Embryonic facial prominence (tissue), 1 donor: ENCODE results near the gene NMNAT1.
"Not testable (repeated sequence)": the region's sequence is repeated elsewhere in the genome, so short reads cannot be mapped to it uniquely, and the experiment has no call there.

Source experiments
- DNase-seq: peaks from one replicate; pipeline ENCODE4 v3.0.0-alpha.2; 2016; ENCODE audit errors: extremely low spot score

The NMNAT1 gene

DNA sequence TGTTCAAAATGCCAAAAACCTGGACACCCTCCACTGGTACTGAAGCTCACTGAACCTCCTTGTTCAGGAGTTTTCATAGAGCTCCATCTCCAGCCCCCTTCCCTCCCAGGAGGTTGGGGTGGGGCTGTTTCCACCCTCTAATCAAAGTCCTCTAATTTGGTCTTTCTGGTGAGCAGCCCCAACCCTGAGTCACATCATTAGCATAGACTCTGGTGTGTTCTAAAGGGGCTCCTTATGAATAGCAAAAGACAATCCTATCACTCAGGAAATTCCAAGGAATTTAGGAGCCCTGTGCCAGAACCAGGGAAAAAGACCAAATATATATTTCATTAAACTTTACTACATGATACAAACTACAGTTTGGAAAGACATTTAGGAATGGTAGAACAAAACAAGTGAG is 76.3 kb downstream of the NMNAT1 start:
- DNase-seq = no peak

DNA sequence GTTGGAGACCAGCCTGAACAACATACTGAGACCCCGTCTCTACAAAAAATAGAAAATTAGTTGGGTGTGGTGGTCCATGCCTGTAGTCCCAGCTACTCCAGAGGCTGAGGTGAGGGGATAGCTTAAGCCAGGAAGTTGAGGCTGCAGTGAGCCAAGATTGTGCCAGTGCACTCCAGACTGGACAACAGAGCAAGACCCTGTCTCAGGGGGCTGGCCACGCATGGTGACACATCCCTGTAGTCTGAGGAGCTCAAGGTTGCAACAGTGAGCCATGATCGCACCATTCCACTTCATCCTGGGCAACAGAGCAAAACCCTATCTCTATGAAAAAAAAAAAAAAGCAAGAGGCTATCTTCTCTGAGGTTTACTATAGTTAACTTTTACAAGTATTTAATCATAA is 76.8 kb downstream of the NMNAT1 start:
- DNase-seq = no peak

DNA sequence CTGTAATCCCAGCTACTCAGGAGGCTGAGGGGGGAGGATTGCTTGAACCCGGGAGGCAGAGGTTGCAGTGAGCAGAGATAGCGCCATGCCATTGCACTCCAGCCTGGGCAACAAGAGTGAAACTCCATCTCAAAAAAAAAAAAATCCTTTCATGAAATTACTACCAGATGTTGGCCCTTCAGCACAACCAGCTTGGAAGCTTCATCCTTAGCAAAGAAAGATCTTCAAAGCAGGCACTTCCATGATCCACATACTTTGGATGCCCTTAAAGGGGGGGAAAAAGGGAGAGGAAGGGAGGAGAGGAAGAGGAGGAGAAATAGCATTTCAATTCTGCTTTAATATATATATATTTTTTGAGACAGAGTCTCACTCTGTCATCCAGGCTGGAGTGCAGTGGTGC is 77.4 kb downstream of the NMNAT1 start:
- DNase-seq = not testable (repeated sequence)

DNA sequence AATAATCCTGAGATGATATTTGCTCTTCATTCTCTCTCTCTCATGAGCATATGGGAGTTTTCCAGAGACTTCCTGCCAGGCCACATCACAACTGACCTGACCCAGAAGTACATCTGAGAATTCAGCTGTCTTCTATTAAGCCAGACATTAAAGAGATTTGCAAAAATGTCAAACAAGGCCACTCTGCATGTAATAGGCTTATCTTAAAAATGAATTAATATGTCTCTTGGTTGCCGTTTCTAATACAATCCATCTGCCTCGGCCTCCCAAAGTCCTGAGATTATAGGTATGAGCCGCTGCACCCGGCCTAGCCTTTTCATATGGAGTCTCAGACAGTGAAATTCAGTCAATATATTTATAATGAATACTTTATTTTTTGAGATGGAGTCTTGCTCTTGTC is 78.7 kb downstream of the NMNAT1 start:
- DNase-seq = not testable (repeated sequence)

DNA sequence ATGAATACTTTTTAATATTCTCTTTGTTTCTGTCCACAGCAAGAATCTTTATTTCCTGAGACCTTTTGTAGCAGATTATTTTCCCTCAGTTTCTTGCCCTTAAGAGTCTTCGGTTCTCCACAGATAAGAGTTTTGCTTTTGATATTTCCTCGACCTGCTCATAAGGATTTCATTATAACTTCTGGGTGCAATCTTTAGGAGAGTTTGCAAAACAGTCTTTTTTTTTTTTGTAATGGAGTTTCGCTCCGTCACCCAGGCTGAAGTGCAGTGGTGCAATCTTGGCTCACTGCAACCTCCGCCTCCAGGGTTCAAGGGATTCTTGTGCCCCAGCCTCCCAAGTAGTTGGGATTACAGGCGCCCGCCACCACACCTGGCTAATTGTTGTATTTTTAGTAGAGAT is 79.4 kb downstream of the NMNAT1 start:
- DNase-seq = no peak

DNA sequence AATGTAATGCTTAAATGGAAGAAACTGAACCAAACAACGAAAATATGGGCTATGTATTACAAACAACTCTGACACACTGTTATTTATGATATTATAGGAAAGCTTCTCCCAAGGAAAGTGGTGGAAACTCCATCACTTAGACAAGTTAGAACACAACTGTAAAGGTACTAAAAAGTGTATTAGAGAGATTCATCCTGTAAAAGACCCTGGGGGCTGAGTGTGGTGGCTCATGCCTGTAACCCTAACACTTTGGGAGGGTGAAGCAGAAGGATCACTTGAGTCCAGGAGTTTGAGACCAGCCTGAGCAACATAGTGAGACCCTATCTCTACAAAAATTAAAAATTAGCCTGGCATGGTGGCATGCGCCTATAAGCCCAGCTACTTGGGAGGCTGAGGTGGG is 82.1 kb downstream of the NMNAT1 start:
- DNase-seq = no peak

DNA sequence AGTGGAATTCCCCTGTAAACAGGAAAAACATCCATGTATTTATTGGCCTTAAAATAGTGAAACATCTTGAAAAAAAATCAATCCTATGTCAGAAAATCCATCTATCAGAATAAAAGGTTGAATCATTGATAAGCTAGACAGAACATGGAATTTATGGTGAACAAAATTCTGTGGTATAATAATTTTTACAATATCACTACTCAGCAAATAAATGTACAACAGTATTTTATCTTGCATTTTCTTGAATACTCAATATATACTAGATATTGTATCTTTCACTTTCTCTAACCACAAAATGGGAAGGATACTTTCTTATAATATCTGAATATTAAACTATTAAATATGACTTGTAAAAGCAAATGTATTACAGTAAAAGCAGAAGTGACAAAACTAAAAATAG is 83.8 kb downstream of the NMNAT1 start:
- no peak for DNase-seq

DNA sequence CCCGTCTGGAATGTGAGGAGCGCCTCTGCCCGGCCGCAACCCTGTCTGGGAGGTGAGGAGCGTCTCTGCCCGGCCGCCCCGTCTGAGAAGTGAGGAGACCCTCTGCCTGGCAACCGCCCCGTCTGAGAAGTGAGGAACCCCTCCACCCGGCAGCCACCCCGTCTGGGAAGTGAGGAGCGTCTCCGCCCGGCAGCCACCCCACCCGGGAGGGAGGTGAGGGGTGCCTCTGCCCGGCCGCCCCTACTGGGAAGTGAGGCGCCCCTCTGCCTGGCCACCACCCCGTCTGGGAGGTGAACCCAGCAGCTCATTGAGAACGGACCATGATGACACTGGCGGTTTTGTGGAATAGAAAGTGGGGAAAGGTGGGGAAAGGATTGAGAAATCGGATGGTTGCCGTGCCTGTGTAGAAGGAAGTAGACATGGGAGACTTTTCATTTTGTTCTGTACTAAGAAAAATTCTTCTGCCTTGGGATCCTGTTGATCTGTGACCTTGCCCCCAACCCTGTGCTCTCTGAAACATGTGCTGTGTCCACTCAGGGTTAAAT is 85.8 kb downstream of the NMNAT1 start:
- DNase-seq = not testable (repeated sequence)

DNA sequence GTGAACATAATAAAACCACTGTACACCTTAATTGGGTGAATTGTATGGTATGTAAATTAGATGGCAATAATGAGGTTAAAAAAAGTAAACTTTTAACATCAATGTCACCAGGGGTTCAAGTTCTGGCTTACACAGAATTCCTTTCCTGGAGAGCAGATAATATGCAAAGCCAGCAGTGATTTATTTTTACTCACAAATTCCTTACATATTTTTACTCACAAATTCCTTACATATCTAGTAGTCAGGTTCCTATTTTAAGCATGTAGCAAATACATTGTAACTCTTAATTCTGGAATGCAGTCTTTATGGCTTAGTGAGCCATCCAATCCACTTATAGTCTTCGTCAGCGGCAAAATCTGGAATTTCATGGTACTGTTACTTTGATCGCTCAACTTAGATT is 88.2 kb downstream of the NMNAT1 start:
- DNase-seq = peak; percentile 22

DNA sequence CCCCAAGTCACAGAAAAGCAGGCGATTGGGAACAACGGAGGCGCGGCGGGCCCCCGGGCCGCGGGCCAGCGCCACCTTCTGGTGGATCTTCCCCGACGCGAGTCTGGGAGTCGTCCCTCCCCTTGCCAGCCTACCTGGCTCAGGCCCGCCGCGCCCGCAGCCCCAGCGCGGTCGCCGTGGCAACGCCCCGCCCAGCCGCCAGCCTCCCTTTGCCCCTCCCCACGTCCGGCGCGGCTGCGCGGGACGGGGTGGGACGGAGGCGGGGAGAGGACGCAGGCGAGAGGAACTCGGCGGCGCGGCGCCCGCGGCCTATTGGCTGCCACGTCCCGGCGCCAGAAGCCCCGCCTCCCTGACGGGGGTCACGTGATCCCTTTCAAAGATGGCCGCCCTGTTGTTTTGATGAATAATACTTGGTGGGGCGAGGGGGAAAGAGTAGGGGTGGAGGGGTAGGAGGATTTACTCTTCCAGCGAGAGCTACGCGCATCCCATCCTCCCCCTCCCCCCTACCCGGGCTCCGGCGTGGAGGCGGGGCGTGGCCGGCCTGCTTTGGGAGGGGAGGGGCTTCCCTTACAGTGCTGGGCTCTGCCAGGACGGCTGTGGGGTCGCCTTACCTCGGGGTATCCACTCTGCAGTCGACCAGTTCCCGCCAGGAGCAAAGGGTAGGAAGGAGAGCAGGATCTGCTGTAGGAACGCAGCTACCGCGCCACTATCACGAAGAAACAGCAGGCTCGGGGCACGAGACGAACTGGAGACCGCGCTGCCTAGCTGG is 89.5 kb downstream of the NMNAT1 start, which contains the start of gene UBE4B:
TSS of gene UBE4B (plus strand) at position 369 of the 769 bp plus-strand sequence. CDS start 713 bp downstream, outside the sequence.
- DNase-seq = peak; percentile 96

DNA sequence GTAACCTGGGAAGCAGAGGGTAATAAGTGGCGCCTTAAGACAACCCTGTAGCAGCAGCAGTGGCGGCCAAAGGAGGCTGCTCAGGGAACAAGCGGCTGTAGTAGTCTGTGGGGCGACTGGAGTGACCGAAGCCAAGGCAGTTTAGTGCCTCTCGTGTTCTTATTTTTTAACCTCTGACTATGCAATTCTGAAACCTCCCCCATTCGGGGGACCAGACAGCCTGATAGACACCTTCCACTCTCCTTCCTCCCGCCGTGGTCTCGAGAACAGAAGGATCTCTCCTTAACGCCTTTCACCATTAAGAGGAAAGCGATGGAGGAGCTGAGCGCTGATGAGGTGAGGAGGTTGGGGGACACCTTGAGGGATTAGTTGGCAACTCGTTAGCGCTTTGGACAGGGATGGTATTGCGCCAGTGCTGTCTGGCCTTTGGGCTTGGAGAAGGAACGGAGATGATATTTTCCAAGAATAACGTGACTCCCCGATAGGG is 90.1 kb downstream of the NMNAT1 start:
- DNase-seq = no peak
